Smooth muscle cell (in vitro differentiated cells): ENCODE results near the gene DUOXA1. TPM values are rescaled to one million over a fixed set of nuclear protein-coding genes. Genes with fewer than 3 reads are reported as not detected.

Source experiments
- DNase-seq: peaks from one replicate; lab custom pipeline; 2025; ENCODE audit not compliant: unreplicated experiment; lab: John Stamatoyannopoulos, UW
- H2AFZ ChIP-seq: fragments of 200-600 bp; sonication (generic); 2 replicates; pipeline ENCODE4 v1.6.0; 2016; ENCODE audit warnings: antibody characterized with exemption, low read depth, mild to moderate bottlenecking
- H3F3A ChIP-seq: fragments of 200-600 bp; sonication (generic); 2 replicates; pipeline ENCODE4 v1.6.0; 2017; ENCODE audit warnings: antibody characterized with exemption, low read depth
- H3K27ac ChIP-seq: fragments of 200-600 bp; sonication (generic); 2 replicates; pipeline ENCODE4 v1.5.1; 2016; ENCODE audit warnings: low read depth, mild to moderate bottlenecking
- H3K27me3 ChIP-seq: fragments of 200-600 bp; sonication (generic); 2 replicates; pipeline ENCODE4 v1.6.1; 2016; ENCODE audit warnings: low read depth, mild to moderate bottlenecking
- H3K36me3 ChIP-seq: fragments of 200-600 bp; sonication (generic); 2 replicates; pipeline ENCODE4 v1.5.1; 2016; ENCODE audit warnings: low read depth
- H3K4me1 ChIP-seq: fragments of 200-600 bp; sonication (generic); 2 replicates; pipeline ENCODE4 v1.5.1; 2016; ENCODE audit warnings: low read depth
- H3K4me2 ChIP-seq: fragments of 200-600 bp; sonication (generic); 2 replicates; pipeline ENCODE4 v1.6.0; 2016; ENCODE audit warnings: mild to moderate bottlenecking
- H3K4me3 ChIP-seq: fragments of 200-600 bp; sonication (generic); 2 replicates; pipeline ENCODE4 v1.5.1; 2016; ENCODE audit warnings: mild to moderate bottlenecking
- H3K79me2 ChIP-seq: fragments of 200-600 bp; sonication (generic); 2 replicates; pipeline ENCODE4 v1.6.0; 2016; ENCODE audit warnings: low read depth, mild to moderate bottlenecking
- H3K9ac ChIP-seq: fragments of 200-600 bp; sonication (generic); 2 replicates; pipeline ENCODE4 v1.6.0; 2016; ENCODE audit warnings: low read depth
- H3K9me3 ChIP-seq: fragments of 200-600 bp; sonication (generic); replicated peaks from 2 replicates; pipeline ENCODE4 v1.5.1; 2016; ENCODE audit warnings: low read depth
- H4K20me1 ChIP-seq: fragments of 200-600 bp; sonication (generic); 2 replicates; pipeline ENCODE4 v1.6.0; 2016; ENCODE audit warnings: low read depth
- CTCF ChIP-seq: fragments of 200-600 bp; sonication (generic); IDR thresholded peaks from 2 replicates; pipeline ENCODE4 v1.5.1; 2017; ENCODE audit warnings: borderline replicate concordance, mild to moderate bottlenecking, antibody characterized with exemption; ENCODE audit not compliant: insufficient read depth, poor library complexity, severe bottlenecking
- WGBS: methylation state at CpG from one replicate; pipeline ENCODE4 v1.1.7; 2016; ENCODE audit warnings: low lambda C conversion rate; 5-methylcytosine and 5-hydroxymethylcytosine counted together
- polyA plus RNA-seq: library from polyadenylated mRNA; unstranded; fragments of >200 nt; fragmentation: Nextera tagmentation; extraction: Ambion mirVana; gene quantifications from 2 replicates; pipeline ENCODE4 v1.2.1, GENCODE V29; 2016
- total RNA-seq: library from RNA; depleted of rRNA; stranded (reverse); fragments of >200 nt; gene quantifications from 2 replicates; pipeline ENCODE4 v1.2.3, GENCODE V29; 2014

DUOXA1 gene
- total and polyA plus RNA-seq, 2 experiments from 2014 or later, result 2.8 to 7.6 TPM

- H3K4me3 ChIP-seq, result no peak overlapping the region
- no peaks in the 10 kb centered on the region for H4K20me1 ChIP-seq
- H3K27ac ChIP-seq, result no peak overlapping the region
- H3K4me1 ChIP-seq, result peaks cover 6% of the 10 kb centered on the region
- no peak overlapping the region for H3K9ac ChIP-seq
- H3K27me3 ChIP-seq, result peaks cover 38% of the 10 kb centered on the region
- no peak for DNase-seq
- H3K4me2 ChIP-seq, result no peak overlapping the region
- no peaks in the 10 kb centered on the region for H3F3A ChIP-seq
- no peak for TF ChIP-seq CTCF
- no peak overlapping the region for H2AFZ ChIP-seq
- H3K79me2 ChIP-seq, result no peaks in the 10 kb centered on the region
- no peaks in the 10 kb centered on the region for H3K36me3 ChIP-seq
- WGBS, result 88% methylated on average over 5 of the region's 5 CpGs
- no peaks in the 10 kb centered on the region for H3K9me3 ChIP-seq
Observed at GRCh38 chr15:45118996-45119395, 10.7 kb downstream of the DUOXA1 start.

- no peak overlapping the region for H3K9ac ChIP-seq
- WGBS, result 0% methylated on average over 14 of the region's 14 CpGs
- no peaks in the 10 kb centered on the region for H3K79me2 ChIP-seq
- peaks cover 47% of the 10 kb centered on the region for H3K27me3 ChIP-seq
- H3F3A ChIP-seq, result no peaks in the 10 kb centered on the region
- no peak overlapping the region for H3K4me3 ChIP-seq
- peaks cover 8% of the 10 kb centered on the region for H3K4me1 ChIP-seq
- no peaks in the 10 kb centered on the region for H3K36me3 ChIP-seq
- peak overlapping the region; percentile 76 for H3K4me2 ChIP-seq
- H3K27ac ChIP-seq, result no peak overlapping the region
- TF ChIP-seq CTCF, result peak; percentile 96
- no peak overlapping the region for H2AFZ ChIP-seq
- peak; percentile 60 for DNase-seq
- H3K9me3 ChIP-seq, result no peaks in the 10 kb centered on the region
- no peaks in the 10 kb centered on the region for H4K20me1 ChIP-seq
Observed at GRCh38 chr15:45118131-45118588, 11.5 kb downstream of the DUOXA1 start.

GRCh38 chr15:45117308-45118130 is 12.2 kb downstream of the DUOXA1 start:
- Histone ChIP-seq H3K27me3 (peaks cover 53% of the 10 kb centered on the region), H3K4me2 (peak overlapping the region; percentile 76), H3K36me3 (no peaks in the 10 kb centered on the region), H3F3A (no peaks in the 10 kb centered on the region), H2AFZ (no peak overlapping the region), H3K27ac (no peak overlapping the region), H3K9ac (no peak overlapping the region), H3K79me2 (no peaks in the 10 kb centered on the region), H3K4me1 (peaks cover 8% of the 10 kb centered on the region), H4K20me1 (no peaks in the 10 kb centered on the region), H3K9me3 (no peaks in the 10 kb centered on the region), H3K4me3 (no peak overlapping the region)
- TF ChIP-seq CTCF, result no peak
- WGBS, result 70% methylated on average over 32 of the region's 33 CpGs
- DNase-seq, result no peak
